WERI-Rb-1 (cell line): ENCODE data around the gene MEI4.

Source experiments
- DNase-seq: peaks from one replicate; pipeline ENCODE4 v3.0.0-alpha.2; 2020
- H3K27ac ChIP-seq: fragments of 250-450 bp; sonication (Bioruptor Pico); 2 replicates; pipeline ENCODE4 v1.5.1; 2020; ENCODE audit warnings: mild to moderate bottlenecking, moderate library complexity
- H3K27me3 ChIP-seq: fragments of 250-450 bp; sonication (Bioruptor Pico); 2 replicates; pipeline ENCODE4 v1.5.1; 2021; ENCODE audit warnings: mild to moderate bottlenecking, low read depth, moderate library complexity; ENCODE audit not compliant: insufficient read depth, severe bottlenecking
- H3K36me3 ChIP-seq: fragments of 250-450 bp; sonication (Bioruptor Pico); 2 replicates; pipeline ENCODE4 v1.5.1; 2020; ENCODE audit warnings: mild to moderate bottlenecking, moderate library complexity
- H3K4me3 ChIP-seq: 2 replicates; pipeline ENCODE4 v1.5.1; 2011; ENCODE audit warnings: low read depth, mild to moderate bottlenecking, control low read depth, low read length
- H3K9me3 ChIP-seq: fragments of 250-450 bp; sonication (Bioruptor Pico); 2 replicates; pipeline ENCODE4 v1.5.1; 2021; ENCODE audit warnings: mild to moderate bottlenecking, moderate library complexity; ENCODE audit not compliant: severe bottlenecking
- TF ChIP-seq, protein P1 (sequence below): IDR thresholded peaks from 2 replicates; pipeline ENCODE4 v1.5.1; 2011; ENCODE audit warnings: low read depth, mild to moderate bottlenecking, control low read depth, inconsistent platforms, low read length

Gene MEI4

DNA sequence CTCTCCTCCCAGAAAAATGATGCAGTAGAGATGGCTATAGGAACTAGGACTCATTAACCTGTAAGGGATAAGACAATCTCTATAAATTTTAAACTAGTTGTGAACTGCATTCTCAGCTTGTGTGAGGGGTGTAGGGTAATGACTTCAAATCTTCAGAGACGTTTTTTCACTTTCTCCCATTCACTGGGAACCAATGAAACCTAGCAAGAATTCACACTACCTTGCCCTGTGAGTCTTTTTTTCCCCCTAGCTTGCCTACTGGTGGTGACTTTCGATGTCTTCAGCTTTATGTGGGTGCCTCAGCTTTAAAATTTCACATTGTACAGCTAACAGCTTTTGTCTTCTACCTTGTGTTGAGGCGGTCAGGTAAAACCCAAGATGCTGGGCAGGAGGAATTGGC lies 192.0 kb downstream of the MEI4 start:
- H3K27me3 ChIP-seq: no peaks in the 10 kb centered on the region
- H3K36me3 ChIP-seq: no peaks in the 10 kb centered on the region
- H3K27ac ChIP-seq: no peak overlapping the region
- H3K4me3 ChIP-seq: no peak overlapping the region
- H3K9me3 ChIP-seq: no peaks in the 10 kb centered on the region
- no peak for DNase-seq
- TF ChIP-seq, protein P1, sequence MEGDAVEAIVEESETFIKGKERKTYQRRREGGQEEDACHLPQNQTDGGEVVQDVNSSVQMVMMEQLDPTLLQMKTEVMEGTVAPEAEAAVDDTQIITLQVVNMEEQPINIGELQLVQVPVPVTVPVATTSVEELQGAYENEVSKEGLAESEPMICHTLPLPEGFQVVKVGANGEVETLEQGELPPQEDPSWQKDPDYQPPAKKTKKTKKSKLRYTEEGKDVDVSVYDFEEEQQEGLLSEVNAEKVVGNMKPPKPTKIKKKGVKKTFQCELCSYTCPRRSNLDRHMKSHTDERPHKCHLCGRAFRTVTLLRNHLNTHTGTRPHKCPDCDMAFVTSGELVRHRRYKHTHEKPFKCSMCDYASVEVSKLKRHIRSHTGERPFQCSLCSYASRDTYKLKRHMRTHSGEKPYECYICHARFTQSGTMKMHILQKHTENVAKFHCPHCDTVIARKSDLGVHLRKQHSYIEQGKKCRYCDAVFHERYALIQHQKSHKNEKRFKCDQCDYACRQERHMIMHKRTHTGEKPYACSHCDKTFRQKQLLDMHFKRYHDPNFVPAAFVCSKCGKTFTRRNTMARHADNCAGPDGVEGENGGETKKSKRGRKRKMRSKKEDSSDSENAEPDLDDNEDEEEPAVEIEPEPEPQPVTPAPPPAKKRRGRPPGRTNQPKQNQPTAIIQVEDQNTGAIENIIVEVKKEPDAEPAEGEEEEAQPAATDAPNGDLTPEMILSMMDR: no peak

DNA sequence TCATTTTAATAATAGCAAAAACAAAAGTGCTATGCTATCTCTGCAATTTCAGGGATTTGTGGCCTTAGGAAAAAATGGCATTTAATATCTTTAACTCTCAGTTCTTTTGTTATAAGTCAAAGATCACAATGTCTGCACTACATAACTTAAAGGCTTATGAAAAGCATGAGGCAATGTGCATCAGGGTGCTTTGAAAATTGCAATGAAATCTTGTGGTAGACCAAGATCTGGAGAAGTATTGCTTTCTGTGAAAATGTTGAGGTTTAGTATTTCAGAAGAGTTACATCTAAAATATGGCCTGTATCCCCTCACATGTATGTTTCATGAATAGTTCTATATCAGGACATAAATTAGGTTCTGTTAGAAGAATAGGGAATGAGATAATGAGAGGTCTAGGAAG lies 200.6 kb downstream of the MEI4 start:
- H3K9me3 ChIP-seq: no peaks in the 10 kb centered on the region
- no peak overlapping the region for H3K4me3 ChIP-seq
- no peaks in the 10 kb centered on the region for H3K27me3 ChIP-seq
- no peak for DNase-seq
- TF ChIP-seq, protein P1: no peak
- H3K27ac ChIP-seq: no peak overlapping the region
- H3K36me3 ChIP-seq: no peaks in the 10 kb centered on the region

DNA sequence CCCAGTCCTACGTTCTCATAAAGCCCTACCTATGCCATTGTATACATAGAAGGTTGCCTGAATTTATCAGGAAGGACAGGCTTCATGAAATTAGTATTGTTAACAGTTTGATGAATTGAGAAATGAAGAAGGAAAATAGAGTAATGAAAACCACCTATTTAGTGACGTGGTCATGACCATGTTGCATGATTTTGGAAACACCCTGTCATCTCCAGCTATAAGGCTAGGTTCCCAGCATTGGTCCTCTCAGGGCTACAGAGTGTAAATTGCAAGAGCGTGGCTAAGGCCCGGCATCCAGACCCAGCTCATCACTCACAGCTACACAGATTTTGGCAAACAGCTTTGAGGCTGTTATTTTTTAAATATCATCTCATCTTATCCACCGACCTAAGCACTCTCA lies 203.6 kb downstream of the MEI4 start:
- H3K27me3 ChIP-seq: no peaks in the 10 kb centered on the region
- TF ChIP-seq, protein P1: no peak
- H3K9me3 ChIP-seq: no peaks in the 10 kb centered on the region
- H3K4me3 ChIP-seq: no peak overlapping the region
- no peaks in the 10 kb centered on the region for H3K36me3 ChIP-seq
- H3K27ac ChIP-seq: no peak overlapping the region
- no peak for DNase-seq

DNA sequence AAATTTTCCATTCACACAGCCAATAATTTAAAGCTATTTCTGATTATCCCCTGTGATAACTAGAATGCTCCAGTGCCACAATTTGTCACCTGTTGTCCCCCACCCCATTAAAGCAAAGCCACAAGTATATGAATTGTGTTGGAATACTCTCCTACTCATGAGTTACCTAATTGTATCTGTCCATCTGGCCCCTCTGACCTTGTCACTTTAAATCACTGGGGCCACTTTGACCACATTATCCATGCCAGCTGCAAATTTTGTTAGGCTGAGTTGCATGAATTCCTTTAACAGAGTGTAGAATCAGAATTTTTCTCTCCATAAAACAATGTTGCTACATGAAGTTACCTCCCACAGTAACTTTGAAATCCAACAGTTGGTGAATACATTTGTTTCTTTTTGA lies 204.6 kb downstream of the MEI4 start:
- DNase-seq: no peak
- Histone ChIP-seq H3K9me3 (no peaks in the 10 kb centered on the region), H3K27ac (no peak overlapping the region), H3K4me3 (no peak overlapping the region), H3K36me3 (no peaks in the 10 kb centered on the region), H3K27me3 (no peaks in the 10 kb centered on the region)
- TF ChIP-seq, protein P1: no peak

DNA sequence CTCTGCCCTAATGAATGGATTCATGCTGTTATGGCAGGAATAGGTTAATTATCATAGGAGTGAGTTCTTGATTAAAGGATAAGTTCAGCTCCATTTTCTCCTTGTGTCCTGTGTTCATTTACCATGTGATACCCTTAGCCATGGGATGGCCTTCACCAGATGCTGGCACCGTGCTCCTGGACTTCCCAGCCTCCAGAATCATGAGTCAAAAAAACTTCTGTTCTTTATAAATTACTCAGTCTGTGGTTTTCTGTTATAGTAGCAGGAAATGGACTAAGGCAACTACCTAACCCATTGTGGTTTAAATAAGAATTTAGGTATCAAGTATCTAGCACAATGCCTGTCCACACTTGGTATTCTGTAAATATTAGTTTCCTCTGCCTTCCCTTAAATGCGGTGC lies 223.5 kb downstream of the MEI4 start:
- Histone ChIP-seq H3K27ac (no peak overlapping the region), H3K27me3 (no peaks in the 10 kb centered on the region)
- no peak for DNase-seq

DNA sequence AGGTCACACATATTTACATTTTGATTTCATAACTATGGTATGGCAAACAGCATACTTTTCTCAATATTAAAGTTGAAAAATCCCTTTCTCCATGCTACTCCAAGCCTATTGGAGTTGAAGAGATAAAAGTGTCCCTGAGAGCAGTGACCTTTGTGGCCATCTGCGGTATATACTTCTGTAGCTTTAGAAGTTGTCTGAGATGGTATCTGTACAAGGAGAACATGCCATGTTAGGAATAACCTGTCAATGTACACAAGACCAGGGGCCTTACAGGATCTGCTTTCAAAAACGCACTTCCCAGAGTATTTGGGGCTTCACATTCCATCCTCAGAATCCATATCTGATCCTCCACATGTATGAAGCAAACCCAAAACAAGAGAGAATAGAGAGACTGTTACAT lies 226.7 kb downstream of the MEI4 start:
- no peak overlapping the region for H3K27ac ChIP-seq
- H3K9me3 ChIP-seq: no peaks in the 10 kb centered on the region
- TF ChIP-seq, protein P1: no peak
- no peaks in the 10 kb centered on the region for H3K36me3 ChIP-seq
- DNase-seq: no peak
- H3K4me3 ChIP-seq: no peak overlapping the region
- no peaks in the 10 kb centered on the region for H3K27me3 ChIP-seq

More for the DNA sequence above, 223.5 kb downstream of the MEI4 start:
- no peaks in the 10 kb centered on the region for H3K9me3 ChIP-seq
- TF ChIP-seq, protein P1: no peak
- no peaks in the 10 kb centered on the region for H3K36me3 ChIP-seq
- H3K4me3 ChIP-seq: no peak overlapping the region
